ENCODE data around the gene PROSER3. TPM values are rescaled to one million over a fixed set of nuclear protein-coding genes. Genes with fewer than 3 reads are reported as not detected.

The PROSER3 gene
- total RNA-seq, 4 donors from 2014 or later: 8.2 to 34.3 (median 13.2) TPM

DNA sequence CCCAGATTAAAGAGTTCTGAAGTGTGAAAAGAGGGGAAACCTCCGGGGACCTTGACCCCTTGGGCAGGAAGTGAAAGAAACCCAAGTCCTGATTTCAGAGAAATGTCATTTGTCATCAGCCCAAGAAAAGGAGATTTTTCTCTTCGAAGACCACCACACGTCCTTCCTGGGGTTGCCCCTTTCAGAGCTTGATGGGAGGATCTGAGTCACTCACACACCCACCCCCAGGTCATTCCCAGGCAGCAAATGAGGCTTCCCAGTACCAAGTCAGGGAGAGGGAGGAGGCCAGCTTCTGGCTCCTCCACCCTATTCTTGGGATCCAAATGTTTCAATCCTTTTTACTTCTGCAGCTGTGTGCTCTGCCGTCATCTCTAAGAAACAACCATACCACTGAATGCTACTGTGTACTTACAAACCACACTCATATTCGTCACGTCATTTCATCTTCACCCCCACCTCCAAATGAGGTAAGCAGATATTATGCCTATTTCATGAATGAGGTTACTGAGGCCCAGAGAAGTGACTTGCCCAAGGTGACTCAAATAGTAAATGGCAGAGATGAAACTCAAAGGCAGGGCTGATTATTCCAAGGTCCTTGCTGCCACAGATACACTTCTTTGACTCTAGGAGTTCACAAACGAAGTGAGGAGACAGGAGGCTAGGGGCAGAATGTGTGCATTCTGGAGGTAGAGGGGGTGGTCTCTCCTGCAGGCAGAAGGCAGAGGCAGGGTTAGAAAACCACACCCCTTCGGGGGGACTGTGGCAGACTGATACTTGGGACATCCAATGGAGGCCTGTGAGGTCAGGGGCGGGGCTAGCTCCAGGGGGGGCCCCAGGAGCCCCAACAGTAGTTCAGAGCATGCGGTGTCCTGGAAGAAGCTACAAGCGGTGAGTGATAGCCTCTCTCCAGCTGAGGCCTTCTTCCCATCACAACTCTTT, 45.1 kb upstream of the PROSER3 start:
- H3K9me3 ChIP-seq: no peaks in the 10 kb centered on the region
- peaks cover 10% of the 10 kb centered on the region in 2 donors for H3K4me1 ChIP-seq
- no peak overlapping the region for H3K4me3 ChIP-seq (replicated peaks in 1 of 3)
- no peak for DNase-seq
- TF ChIP-seq, protein P1, sequence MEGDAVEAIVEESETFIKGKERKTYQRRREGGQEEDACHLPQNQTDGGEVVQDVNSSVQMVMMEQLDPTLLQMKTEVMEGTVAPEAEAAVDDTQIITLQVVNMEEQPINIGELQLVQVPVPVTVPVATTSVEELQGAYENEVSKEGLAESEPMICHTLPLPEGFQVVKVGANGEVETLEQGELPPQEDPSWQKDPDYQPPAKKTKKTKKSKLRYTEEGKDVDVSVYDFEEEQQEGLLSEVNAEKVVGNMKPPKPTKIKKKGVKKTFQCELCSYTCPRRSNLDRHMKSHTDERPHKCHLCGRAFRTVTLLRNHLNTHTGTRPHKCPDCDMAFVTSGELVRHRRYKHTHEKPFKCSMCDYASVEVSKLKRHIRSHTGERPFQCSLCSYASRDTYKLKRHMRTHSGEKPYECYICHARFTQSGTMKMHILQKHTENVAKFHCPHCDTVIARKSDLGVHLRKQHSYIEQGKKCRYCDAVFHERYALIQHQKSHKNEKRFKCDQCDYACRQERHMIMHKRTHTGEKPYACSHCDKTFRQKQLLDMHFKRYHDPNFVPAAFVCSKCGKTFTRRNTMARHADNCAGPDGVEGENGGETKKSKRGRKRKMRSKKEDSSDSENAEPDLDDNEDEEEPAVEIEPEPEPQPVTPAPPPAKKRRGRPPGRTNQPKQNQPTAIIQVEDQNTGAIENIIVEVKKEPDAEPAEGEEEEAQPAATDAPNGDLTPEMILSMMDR (IDR thresholded peaks at IDR 0.05): no peak
- TF ChIP-seq POLR2A (IDR thresholded peaks at IDR 0.05): no peak
- no peaks in the 10 kb centered on the region for H3K27me3 ChIP-seq
- intact Hi-C loops (cut with DNase I): no loop called here
- no peaks in the 10 kb centered on the region for H3K36me3 ChIP-seq
- 78 to 80% methylated on average over 11 of the region's 11 CpGs for WGBS, 2 donors
- no peak overlapping the region for H3K27ac ChIP-seq

DNA sequence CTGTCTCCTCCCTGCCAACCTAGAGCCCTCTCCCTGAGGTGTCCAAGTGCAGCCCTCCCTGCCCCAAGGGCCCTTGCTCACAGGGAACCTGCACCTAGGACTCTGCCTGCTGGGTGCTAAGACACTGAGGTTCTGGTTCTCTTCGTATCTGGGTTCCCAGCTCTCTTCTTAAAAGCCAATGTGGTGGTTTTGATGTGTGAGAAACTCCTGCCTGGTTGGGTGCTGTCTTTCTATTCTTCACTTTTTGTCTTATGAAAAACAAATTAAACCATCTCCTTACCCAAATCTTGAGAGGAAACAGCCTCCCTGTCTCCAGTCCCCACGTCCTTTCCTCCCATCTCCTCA, 44.5 kb upstream of the PROSER3 start:
- TF ChIP-seq, protein P1 (IDR thresholded peaks at IDR 0.05): no peak
- TF ChIP-seq POLR2A (IDR thresholded peaks at IDR 0.05): no peak

DNA sequence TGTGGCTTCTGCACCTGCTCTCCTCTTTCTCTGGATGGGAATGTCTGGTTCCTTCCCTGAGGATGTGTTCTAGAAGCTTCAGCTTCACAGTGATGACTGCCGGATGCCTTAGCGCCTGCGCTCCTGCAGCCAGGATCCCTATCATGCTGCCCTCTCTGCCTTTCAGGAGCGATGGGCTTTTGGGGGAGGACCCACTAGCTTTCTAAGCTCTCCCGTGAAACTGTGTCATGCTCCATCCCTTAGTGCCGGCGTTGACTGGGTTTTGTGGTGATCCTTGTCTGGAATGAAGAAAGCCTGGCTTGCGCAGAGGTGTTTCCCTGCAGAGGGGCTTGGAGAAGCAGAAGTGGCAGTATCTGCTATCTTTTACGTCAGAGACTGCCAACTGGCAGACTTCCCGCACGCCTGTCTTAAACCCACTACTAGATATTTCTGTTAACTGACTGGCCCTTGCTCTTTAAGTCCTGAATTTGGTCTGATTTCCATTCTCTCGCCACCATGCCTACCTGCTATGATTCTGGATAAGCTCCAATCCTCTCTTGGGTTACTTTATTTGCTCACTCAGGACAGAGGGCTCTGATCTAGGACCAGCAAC, 44.0 kb upstream of the PROSER3 start:
- no peak for DNase-seq
- Histone ChIP-seq H3K27me3 (no peaks in the 10 kb centered on the region), H3K4me1 (peaks cover 14 to 15% of the 10 kb centered on the region in 2 donors), H3K9me3 (no peaks in the 10 kb centered on the region), H3K27ac (no peak overlapping the region), H3K36me3 (no peaks in the 10 kb centered on the region), H3K4me3 (replicated peaks in 1 of 3) (no peak overlapping the region)
- TF ChIP-seq POLR2A (IDR thresholded peaks at IDR 0.05): no peak
- intact Hi-C loops (cut with DNase I): no loop called here
- 82 to 83% methylated on average over 12 of the region's 12 CpGs for WGBS, 2 donors

More for the DNA sequence above, 44.5 kb upstream of the PROSER3 start:
- Histone ChIP-seq H3K4me3 (replicated peaks in 1 of 3) (no peak overlapping the region), H3K4me1 (peaks cover 10% of the 10 kb centered on the region in 2 donors), H3K36me3 (no peaks in the 10 kb centered on the region), H3K27me3 (no peaks in the 10 kb centered on the region), H3K9me3 (no peaks in the 10 kb centered on the region), H3K27ac (no peak overlapping the region)
- 81 to 84% methylated on average over 2 of the region's 2 CpGs for WGBS, 2 donors
- intact Hi-C loops (cut with DNase I): no loop called here
- no peak for DNase-seq

DNA sequence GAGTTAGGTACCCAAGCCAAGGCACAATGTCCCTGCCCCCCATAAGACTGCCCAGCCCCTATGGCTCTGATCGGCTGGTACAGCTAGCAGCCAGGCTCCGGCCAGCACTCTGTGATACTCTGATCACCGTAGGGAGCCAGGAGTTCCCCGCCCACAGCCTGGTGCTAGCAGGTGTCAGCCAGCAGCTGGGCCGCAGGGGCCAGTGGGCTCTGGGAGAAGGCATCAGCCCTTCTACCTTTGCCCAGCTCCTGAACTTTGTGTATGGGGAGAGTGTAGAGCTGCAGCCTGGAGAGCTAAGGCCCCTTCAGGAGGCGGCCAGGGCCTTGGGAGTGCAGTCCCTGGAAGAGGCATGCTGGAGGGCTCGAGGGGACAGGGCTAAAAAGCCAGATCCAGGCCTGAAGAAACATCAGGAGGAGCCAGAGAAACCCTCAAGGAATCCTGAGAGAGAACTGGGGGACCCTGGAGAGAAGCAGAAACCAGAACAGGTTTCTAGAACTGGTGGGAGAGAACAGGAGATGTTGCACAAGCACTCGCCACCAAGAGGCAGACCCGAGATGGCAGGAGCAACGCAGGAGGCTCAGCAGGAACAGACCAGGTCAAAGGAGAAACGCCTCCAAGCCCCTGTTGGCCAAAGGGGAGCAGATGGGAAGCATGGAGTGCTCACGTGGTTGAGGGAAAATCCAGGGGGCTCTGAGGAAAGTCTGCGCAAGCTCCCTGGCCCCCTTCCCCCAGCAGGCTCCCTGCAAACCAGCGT, 43.2 kb upstream of the PROSER3 start:
- Histone ChIP-seq H3K27me3 (no peaks in the 10 kb centered on the region), H3K36me3 (no peaks in the 10 kb centered on the region), H3K27ac (no peak overlapping the region), H3K4me3 (replicated peaks in 1 of 3) (no peak overlapping the region), H3K9me3 (no peaks in the 10 kb centered on the region), H3K4me1 (peaks cover 18 to 22% of the 10 kb centered on the region in 2 donors)
- 76 to 77% methylated on average over 14 of the region's 14 CpGs for WGBS, 2 donors
- TF ChIP-seq POLR2A (IDR thresholded peaks at IDR 0.05): no peak
- TF ChIP-seq, protein P1 (IDR thresholded peaks at IDR 0.05): no peak
- intact Hi-C loops (cut with DNase I): loop anchor here (5.0 kb wide), 1 partner anchor 167 kb away; the partner anchor contains the start of gene TMEM147
- no peak for DNase-seq

DNA sequence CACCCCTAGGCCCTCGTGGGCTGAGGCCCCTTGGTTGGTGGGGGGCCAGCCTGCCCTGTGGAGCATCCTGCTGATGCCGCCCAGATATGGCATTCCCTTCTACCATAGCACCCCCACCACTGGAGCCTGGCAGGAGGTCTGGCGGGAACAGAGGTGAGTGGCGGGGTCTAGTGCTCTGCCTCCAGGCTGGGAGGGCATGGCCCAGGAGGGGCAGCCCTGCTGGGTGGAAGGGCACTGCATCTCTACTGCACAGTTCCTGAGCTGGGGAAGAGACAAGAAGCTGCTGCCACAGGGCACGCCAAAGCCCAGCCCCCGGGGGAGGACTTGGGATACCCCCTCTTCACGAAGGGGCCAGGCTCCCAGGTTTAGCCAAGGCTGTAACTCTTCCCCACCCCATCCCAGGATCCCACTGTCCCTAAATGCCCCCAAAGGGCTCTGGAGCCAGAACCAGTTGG, 42.6 kb upstream of the PROSER3 start:
- Histone ChIP-seq H3K36me3 (no peaks in the 10 kb centered on the region), H3K4me3 (replicated peaks in 1 of 3) (peak overlapping the region in 1 of 3 donors; percentile 88), H3K9me3 (no peaks in the 10 kb centered on the region), H3K27me3 (no peaks in the 10 kb centered on the region), H3K27ac (no peak overlapping the region), H3K4me1 (peaks cover 18 to 23% of the 10 kb centered on the region in 2 donors)
- intact Hi-C loops (cut with DNase I): loop anchor here (5.0 kb wide), 1 partner anchor 168 kb away; the partner anchor contains the start of gene TMEM147
- TF ChIP-seq, protein P1 (IDR thresholded peaks at IDR 0.05): no peak
- TF ChIP-seq POLR2A (IDR thresholded peaks at IDR 0.05): no peak
- 67 to 82% methylated on average over 1 to 6 of the region's 7 CpGs for WGBS, 2 donors
- no peak for DNase-seq
